Esophagus squamous epithelium (tissue), 5 donors: ENCODE results near the gene PLCB1. TPM values are rescaled to one million over a fixed set of nuclear protein-coding genes. Genes with fewer than 3 reads are reported as not detected.

ENCODE experiments used
- DNase-seq: peaks from one replicate; lab custom pipeline; 2025; lab: John Stamatoyannopoulos, UW
- H3K27ac ChIP-seq, 4 donors: fragments of 200-600 bp; sonication (generic); one replicate each; pipeline ENCODE4 v1.5.1; 2016 to 2019; ENCODE audit warnings: mild to moderate bottlenecking in 1 of 4
- H3K27me3 ChIP-seq, 4 donors: fragments of 200-600 bp; sonication (generic); 1 replicate in 3 of 4; 2 replicates in 1 of 4; pipeline versions ENCODE4 v1.5.1 to v1.6.0; 2017 to 2021; ENCODE audit warnings: antibody characterized with exemption in 1 of 4
- H3K36me3 ChIP-seq, 3 donors: fragments of 200-600 bp; sonication (generic); one replicate each; pipeline ENCODE4 v1.5.1; 2016 to 2019
- H3K4me1 ChIP-seq, 3 donors: fragments of 200-600 bp; sonication (generic); one replicate each; pipeline ENCODE4 v1.5.1; 2017 to 2019
- H3K4me3 ChIP-seq, 4 donors: fragments of 200-600 bp; sonication (generic); 1 replicate in 3 of 4; 2 replicates in 1 of 4; pipeline ENCODE4 v1.5.1; 2016 to 2019; ENCODE audit warnings: mild to moderate bottlenecking in 2 of 4, moderate library complexity in 1 of 4
- H3K9me3 ChIP-seq, 3 donors: fragments of 200-600 bp; sonication (generic); one replicate each; pipeline ENCODE4 v1.5.1; 2016 to 2019
- CTCF ChIP-seq, 6 experiments: fragments of 450-650 bp in 4 of 6; fragments of 200-600 bp in 2 of 6; sonication (generic) in 2 of 6; IDR thresholded peaks; one replicate each; pipeline ENCODE4 v1.5.1; 2016 to 2019; ENCODE audit warnings: antibody characterized with exemption in 6 of 6, mild to moderate bottlenecking in 4 of 6, moderate library complexity in 4 of 6
- POLR2A ChIP-seq, 4 donors: fragments of 450-650 bp; IDR thresholded peaks; one replicate each; pipeline ENCODE4 v1.6.1; 2017; ENCODE audit warnings: antibody characterized with exemption in 4 of 4, mild to moderate bottlenecking in 4 of 4, moderate library complexity in 3 of 4
- WGBS, 2 donors: methylation state at CpG; one replicate each; pipeline ENCODE4 v1.1.5; 2018; 5-methylcytosine and 5-hydroxymethylcytosine counted together
- intact Hi-C: fragments of 100-400 bp; cut with DNase I; formaldehyde crosslinking; loops from one replicate; pipeline ENCODE4 v1.15.0; 2022
- total RNA-seq, 4 donors: library from RNA; depleted of rRNA; stranded (reverse); fragments of >200 nt; gene quantifications; one replicate each; pipeline ENCODE4 v1.1.0, GENCODE V29; 2016
- donor health status: DM: yes; HTN: yes; CAD: no.

The PLCB1 gene
- total RNA-seq, 4 donors from 2014 or later: 1.9 to 20.4 (median 5.0) TPM

GRCh38 chr20:8645326-8645725 lies 513.3 kb downstream of the PLCB1 start:
- Histone ChIP-seq H3K36me3 (no peaks in the 10 kb centered on the region), H3K27me3 (no peaks in the 10 kb centered on the region), H3K27ac (peak overlapping the region in 1 of 4 donors; percentile 47), H3K4me3 (no peak overlapping the region), H3K9me3 (no peaks in the 10 kb centered on the region), H3K4me1 (peaks cover 0 to 19% (median 0%) of the 10 kb centered on the region in 3 donors)
- DNase-seq: no peak
- 82 to 94% methylated on average over 1 of the region's 1 CpG for WGBS, 2 donors
- TF ChIP-seq CTCF (IDR thresholded peaks at IDR 0.05) (no peak), POLR2A (IDR thresholded peaks at IDR 0.05) (no peak)
- intact Hi-C loops: no loop called here

- intact Hi-C loops: no loop called here
- Histone ChIP-seq H3K27me3 (no peaks in the 10 kb centered on the region), H3K4me3 (no peak overlapping the region), H3K9me3 (no peaks in the 10 kb centered on the region), H3K4me1 (peaks cover 0 to 19% (median 0%) of the 10 kb centered on the region in 3 donors), H3K36me3 (no peaks in the 10 kb centered on the region), H3K27ac (peak overlapping the region in 2 of 4 donors; percentile 47 to 63)
- TF ChIP-seq POLR2A (IDR thresholded peaks at IDR 0.05) (no peak), CTCF (IDR thresholded peaks at IDR 0.05) (no peak)
- 31 to 33% methylated on average over 4 of the region's 4 CpGs for WGBS, 2 donors
- DNase-seq: no peak
Measured at GRCh38 chr20:8646033-8646441, 514.0 kb downstream of the PLCB1 start.

- H3K9me3 ChIP-seq: no peaks in the 10 kb centered on the region
- TF ChIP-seq CTCF (IDR thresholded peaks at IDR 0.05): no peak
- TF ChIP-seq POLR2A (IDR thresholded peaks at IDR 0.05): no peak
- H3K27me3 ChIP-seq: no peaks in the 10 kb centered on the region
- H3K4me1 ChIP-seq: peaks cover 0 to 19% (median 0%) of the 10 kb centered on the region in 3 donors
- H3K36me3 ChIP-seq: no peaks in the 10 kb centered on the region
- H3K4me3 ChIP-seq: no peak overlapping the region
- WGBS, 2 donors: 86 to 87% methylated on average over 1 of the region's 1 CpG
- no peak for DNase-seq
- intact Hi-C loops: no loop called here
- H3K27ac ChIP-seq: peak overlapping the region in 2 of 4 donors; percentile 13 to 63
Measured at GRCh38 chr20:8646716-8647115, 514.6 kb downstream of the PLCB1 start.

- intact Hi-C loops: no loop called here
- no peak for DNase-seq
- no peak for TF ChIP-seq CTCF (IDR thresholded peaks at IDR 0.05)
- TF ChIP-seq POLR2A (IDR thresholded peaks at IDR 0.05): no peak
Measured at GRCh38 chr20:8647961-8648441, 515.9 kb downstream of the PLCB1 start.

GRCh38 chr20:8648466-8648865 lies 516.4 kb downstream of the PLCB1 start:
- H3K36me3 ChIP-seq: no peaks in the 10 kb centered on the region
- H3K4me3 ChIP-seq: no peak overlapping the region
- no peak for DNase-seq
- no peaks in the 10 kb centered on the region for H3K27me3 ChIP-seq
- H3K9me3 ChIP-seq: no peaks in the 10 kb centered on the region
- WGBS, 2 donors: 51 to 62% methylated on average over 2 of the region's 2 CpGs
- H3K4me1 ChIP-seq: peaks cover 0 to 19% (median 0%) of the 10 kb centered on the region in 3 donors
- H3K27ac ChIP-seq: peak overlapping the region in 1 of 4 donors; percentile 66
- TF ChIP-seq CTCF (IDR thresholded peaks at IDR 0.05) (no peak), POLR2A (IDR thresholded peaks at IDR 0.05) (no peak)
- intact Hi-C loops: no loop called here

More at GRCh38 chr20:8647961-8648441, 515.9 kb downstream of the PLCB1 start:
- 48 to 70% methylated on average over 5 of the region's 5 CpGs for WGBS, 2 donors
- Histone ChIP-seq H3K9me3 (no peaks in the 10 kb centered on the region), H3K36me3 (no peaks in the 10 kb centered on the region), H3K4me1 (peaks cover 0 to 19% (median 0%) of the 10 kb centered on the region in 3 donors), H3K27me3 (no peaks in the 10 kb centered on the region), H3K27ac (peak overlapping the region in 1 of 4 donors; percentile 66), H3K4me3 (no peak overlapping the region)
